KMS-11 (cell line): Measurements from ENCODE around the gene HSPA1B.
A peak's percentile ranks its signal among the peaks of the same experiment; 100 is the strongest.

Experiments used
- H2AFZ ChIP-seq: fragments of 200-600 bp; sonication (generic); 2 replicates; pipeline ENCODE4 v1.6.1; 2016; ENCODE audit warnings: antibody characterized with exemption, mixed run types, low read depth
- H3K27ac ChIP-seq: fragments of 200-600 bp; sonication (generic); 2 replicates; pipeline ENCODE4 v1.6.1; 2016; ENCODE audit warnings: mild to moderate bottlenecking, mixed run types
- H3K27me3 ChIP-seq: fragments of 200-600 bp; sonication (generic); 2 replicates; pipeline ENCODE4 v1.6.1; 2017; ENCODE audit warnings: mild to moderate bottlenecking, low read depth, mixed run types, moderate library complexity; ENCODE audit not compliant: insufficient read depth
- H3K36me3 ChIP-seq: fragments of 200-600 bp; sonication (generic); 2 replicates; pipeline ENCODE4 v1.6.1; 2017; ENCODE audit warnings: mild to moderate bottlenecking, mixed run types; ENCODE audit not compliant: insufficient read depth
- H3K4me1 ChIP-seq: fragments of 200-600 bp; sonication (generic); 2 replicates; pipeline ENCODE4 v1.6.1; 2016; ENCODE audit warnings: mild to moderate bottlenecking, low read depth, mixed run types; ENCODE audit not compliant: poor library complexity, severe bottlenecking
- H3K4me2 ChIP-seq: fragments of 200-600 bp; sonication (generic); 2 replicates; pipeline ENCODE4 v1.7.0; 2016; ENCODE audit warnings: mild to moderate bottlenecking, mixed run types
- H3K4me3 ChIP-seq: fragments of 200-600 bp; sonication (generic); IDR thresholded peaks from 2 replicates; pipeline ENCODE4 v1.6.1; 2017; ENCODE audit warnings: low read depth, low read length, mixed read lengths; ENCODE audit not compliant: insufficient read depth
- H3K79me2 ChIP-seq: fragments of 200-600 bp; sonication (generic); 2 replicates; pipeline ENCODE4 v1.6.1; 2016; ENCODE audit warnings: low read depth, mixed run types; ENCODE audit not compliant: insufficient read depth
- H3K9ac ChIP-seq: fragments of 200-600 bp; sonication (generic); 2 replicates; pipeline ENCODE4 v1.6.1; 2016; ENCODE audit warnings: mild to moderate bottlenecking, mixed run types
- H4K20me1 ChIP-seq: fragments of 200-600 bp; sonication (generic); 2 replicates; pipeline ENCODE4 v1.6.1; 2016; ENCODE audit warnings: mild to moderate bottlenecking, mixed run types; ENCODE audit not compliant: insufficient read depth
- CTCF ChIP-seq: fragments of 200-600 bp; sonication (generic); conservative IDR thresholded peaks from 2 replicates; pipeline ENCODE4 v1.6.1; 2017; ENCODE audit warnings: low read depth, mild to moderate bottlenecking, antibody characterized with exemption, low read length, moderate library complexity, mixed read lengths

Gene HSPA1B

DNA sequence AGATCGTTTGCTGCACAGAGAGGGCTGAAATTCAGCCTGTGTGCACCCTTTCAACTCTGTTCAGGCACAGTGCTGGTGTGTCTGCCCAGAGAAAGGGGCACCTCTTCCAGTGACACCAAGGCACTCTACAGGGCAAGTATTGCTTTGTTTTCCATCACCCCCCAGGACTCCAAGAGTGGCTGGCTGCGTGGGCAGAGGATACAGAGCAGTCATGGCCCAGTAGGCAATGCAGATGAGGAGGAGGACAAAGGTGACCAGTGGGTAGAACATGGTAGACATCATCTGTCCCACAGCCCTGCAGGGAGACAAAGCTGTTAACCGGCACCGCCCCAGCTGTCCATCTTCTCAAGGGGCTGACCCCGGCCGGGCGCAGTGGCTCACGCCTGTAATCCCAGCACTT lies 41.8 kb downstream of the HSPA1B start:
- Histone ChIP-seq H3K27ac (no peak overlapping the region), H4K20me1 (no peaks in the 10 kb centered on the region), H3K79me2 (no peaks in the 10 kb centered on the region), H3K4me1 (no peaks in the 10 kb centered on the region), H2AFZ (no peak overlapping the region), H3K4me2 (no peak overlapping the region), H3K4me3 (no peak overlapping the region), H3K27me3 (peaks cover 6% of the 10 kb centered on the region; the same call in 1 of the 2 replicates), H3K36me3 (no peaks in the 10 kb centered on the region), H3K9ac (no peak overlapping the region)
- no peak for TF ChIP-seq CTCF

DNA sequence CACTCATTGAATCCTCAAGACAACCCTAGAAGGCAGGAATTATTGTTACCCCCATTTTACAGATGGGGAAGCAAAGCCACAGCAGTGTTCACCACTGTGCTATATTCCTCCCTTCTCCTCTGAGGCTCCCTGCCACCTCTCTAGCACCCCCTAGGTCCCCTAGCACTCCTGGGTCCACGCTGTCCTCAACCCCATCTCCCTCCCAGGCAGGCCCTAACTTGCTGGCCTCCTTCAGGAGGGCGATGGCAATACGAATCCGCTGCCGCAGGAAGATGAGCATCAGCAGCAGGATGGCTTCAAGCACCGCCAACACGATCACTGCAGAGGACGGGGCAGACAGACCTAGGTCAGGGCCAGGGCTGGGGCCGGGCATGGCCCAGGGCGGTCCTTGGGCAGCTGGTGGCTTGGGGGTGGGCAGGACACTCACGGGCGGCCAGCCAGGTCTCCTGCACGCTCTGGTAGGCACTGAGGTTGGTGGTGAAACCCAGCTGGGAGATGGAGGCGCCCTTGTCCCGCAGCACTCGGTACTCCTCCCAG lies 42.9 kb downstream of the HSPA1B start:
- no peaks in the 10 kb centered on the region for H3K79me2 ChIP-seq
- no peak overlapping the region for H3K27ac ChIP-seq
- no peak overlapping the region for H3K4me3 ChIP-seq
- 0 out of 2 replicates have a peak, but pooled peaks have one; percentile 24 for TF ChIP-seq CTCF
- peaks cover under 1% of the 10 kb centered on the region for H3K4me1 ChIP-seq
- no peaks in the 10 kb centered on the region for H4K20me1 ChIP-seq
- no peaks in the 10 kb centered on the region for H3K36me3 ChIP-seq
- H3K27me3 ChIP-seq = peaks cover 6% of the 10 kb centered on the region; the same call in 1 of the 2 replicates
- no peak overlapping the region for H2AFZ ChIP-seq
- no peak overlapping the region for H3K4me2 ChIP-seq
- no peak overlapping the region for H3K9ac ChIP-seq

GRCh38 chr6:31871046-31871659 lies 43.6 kb downstream of the HSPA1B start:
- Histone ChIP-seq H3K27ac (no peak overlapping the region), H4K20me1 (no peaks in the 10 kb centered on the region), H3K27me3 (peaks cover 6% of the 10 kb centered on the region; the same call in 1 of the 2 replicates), H3K9ac (no peak overlapping the region), H3K4me2 (no peak overlapping the region), H3K79me2 (no peaks in the 10 kb centered on the region), H2AFZ (no peak overlapping the region), H3K36me3 (no peaks in the 10 kb centered on the region), H3K4me1 (peaks cover 7% of the 10 kb centered on the region), H3K4me3 (no peak overlapping the region)
- no peak for TF ChIP-seq CTCF

DNA sequence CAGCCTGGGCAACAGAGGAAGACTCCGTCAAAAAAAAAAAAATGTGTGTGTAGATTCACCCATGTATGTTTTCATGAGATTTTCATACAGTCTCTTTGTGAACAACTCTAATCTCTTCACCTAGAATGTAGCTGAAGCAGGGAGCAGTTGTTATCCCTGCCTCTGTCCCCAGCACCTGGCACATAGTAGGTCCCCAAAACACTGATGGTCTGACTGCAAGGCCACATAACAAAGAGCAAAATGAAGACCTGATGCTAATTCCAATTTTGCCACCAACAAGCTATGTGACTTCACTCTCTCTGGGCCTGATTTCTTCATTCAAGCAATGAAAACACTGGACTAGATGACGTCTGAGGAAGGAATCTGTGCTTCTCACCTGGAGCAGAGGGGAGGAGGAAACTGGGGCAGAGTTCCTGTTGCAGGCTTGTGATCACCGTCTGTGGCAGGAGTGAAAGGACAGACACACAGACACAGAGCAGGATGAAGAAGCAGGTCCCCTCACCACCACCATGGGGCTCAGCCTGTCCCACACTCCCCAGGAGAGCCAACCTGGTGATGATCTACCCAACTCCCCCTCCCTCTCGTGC lies 46.6 kb downstream of the HSPA1B start:
- H4K20me1 ChIP-seq = no peaks in the 10 kb centered on the region
- no peak overlapping the region for H2AFZ ChIP-seq
- no peak overlapping the region for H3K4me3 ChIP-seq
- no peak for TF ChIP-seq CTCF
- H3K4me1 ChIP-seq = peaks cover 7% of the 10 kb centered on the region
- no peak overlapping the region for H3K27ac ChIP-seq
- no peaks in the 10 kb centered on the region for H3K27me3 ChIP-seq
- no peaks in the 10 kb centered on the region for H3K79me2 ChIP-seq
- no peak overlapping the region for H3K9ac ChIP-seq
- no peaks in the 10 kb centered on the region for H3K36me3 ChIP-seq
- no peak overlapping the region for H3K4me2 ChIP-seq
